ENCODE measurements around the gene SMIM36.
A peak's percentile ranks its signal among the peaks of the same experiment; 100 is the strongest.
"Not testable (repeated sequence)": the region's sequence is repeated elsewhere in the genome, so short reads cannot be mapped to it uniquely, and the experiment has no call there.

Gene SMIM36

GRCh38 chr17:55433629-55434422 lies 77.4 kb downstream of the SMIM36 start:
- no peak for DNase-seq (ENCODE audit: low read depth in 2 of 2)

- DNase-seq (ENCODE audit: low read depth in 2 of 2): no peak
Observed at GRCh38 chr17:55433029-55433628, 78.1 kb downstream of the SMIM36 start.

- no peak for DNase-seq (ENCODE audit: low read depth in 2 of 2)
Observed at GRCh38 chr17:55432358-55433028, 78.8 kb downstream of the SMIM36 start.

- not testable (repeated sequence) for DNase-seq (ENCODE audit: low read depth in 2 of 2)
Observed at GRCh38 chr17:55431914-55432313, 79.3 kb downstream of the SMIM36 start.

GRCh38 chr17:55430541-55431288 lies 80.5 kb downstream of the SMIM36 start:
- no peak for DNase-seq (ENCODE audit: low read depth in 2 of 2)

- no peak for DNase-seq (ENCODE audit: low read depth in 2 of 2)
Observed at GRCh38 chr17:55427587-55427882, 83.7 kb downstream of the SMIM36 start.

GRCh38 chr17:55426851-55427586 lies 84.2 kb downstream of the SMIM36 start:
- DNase-seq (ENCODE audit: low read depth in 2 of 2): no peak

GRCh38 chr17:55424893-55425540 lies 86.2 kb downstream of the SMIM36 start:
- no peak for DNase-seq (ENCODE audit: low read depth in 2 of 2)

GRCh38 chr17:55423535-55423934 lies 87.7 kb downstream of the SMIM36 start:
- DNase-seq (ENCODE audit: low read depth in 2 of 2): no peak

- DNase-seq (ENCODE audit: low read depth in 2 of 2): not testable (repeated sequence)
Observed at GRCh38 chr17:55422828-55423164, 88.5 kb downstream of the SMIM36 start.

- DNase-seq (ENCODE audit: low read depth in 2 of 2): peak in 1 of 2 donors; percentile 2
Observed at GRCh38 chr17:55421179-55421934, 89.9 kb downstream of the SMIM36 start, which contains the start of gene MMD. Gene MMD (minus strand): TSS chr17:55421835. CDS start chr17:55421695, 140 bp downstream.

GRCh38 chr17:55420776-55421178 lies 90.5 kb downstream of the SMIM36 start:
- peak in 1 of 2 donors; percentile 9 for DNase-seq (ENCODE audit: low read depth in 2 of 2)

GRCh38 chr17:55420067-55420775 lies 91.0 kb downstream of the SMIM36 start:
- DNase-seq (ENCODE audit: low read depth in 2 of 2): no peak

GRCh38 chr17:55418369-55419268 lies 92.6 kb downstream of the SMIM36 start:
- DNase-seq (ENCODE audit: low read depth in 2 of 2): no peak

GRCh38 chr17:55417411-55418268 lies 93.6 kb downstream of the SMIM36 start:
- DNase-seq (ENCODE audit: low read depth in 2 of 2): no peak

- no peak for DNase-seq (ENCODE audit: low read depth in 2 of 2)
Observed at GRCh38 chr17:55416470-55417052, 94.7 kb downstream of the SMIM36 start.

GRCh38 chr17:55416000-55416399 lies 95.3 kb downstream of the SMIM36 start:
- DNase-seq (ENCODE audit: low read depth in 2 of 2): no peak

Data from stimulated activated CD8-positive, alpha-beta memory T cell treated with anti-CD3 and anti-CD28 coated beads, Interleukin-15, amount 100 ng/mL, for 4 hours (primary cell).